H1 (cell line): ENCODE measurements around the gene KCND1.

Source experiments
- ATF3 ChIP-seq: IDR thresholded peaks from 2 replicates; pipeline ENCODE4 v1.6.1; 2011; ENCODE audit warnings: low read depth, mild to moderate bottlenecking, low read length; ENCODE audit not compliant: insufficient read depth
- BACH1 ChIP-seq: IDR thresholded peaks from 2 replicates; pipeline ENCODE4 v1.6.1; 2012; ENCODE audit warnings: low read length, improper control_type of control experiment
- CEBPB ChIP-seq: IDR thresholded peaks from 2 replicates; pipeline ENCODE4 v1.6.1; 2012; ENCODE audit warnings: low read depth, low read length
- EZH2 ChIP-seq: fragments of 200-600 bp; sonication (generic); IDR thresholded peaks from 2 replicates; pipeline ENCODE4 v1.7.1; 2012; ENCODE audit warnings: low read depth, mild to moderate bottlenecking, moderate library complexity, low read length, inconsistent platforms; ENCODE audit not compliant: severe bottlenecking
- JUND ChIP-seq: IDR thresholded peaks from 2 replicates; pipeline ENCODE4 v1.6.1; 2011; ENCODE audit warnings: mild to moderate bottlenecking, improper control_type of control experiment, low read length
- KDM1A ChIP-seq: fragments of 200-600, 300-600 bp; sonication (generic); IDR thresholded peaks from 2 replicates; pipeline ENCODE4 v1.7.1; 2016; ENCODE audit warnings: mild to moderate bottlenecking, low read length, borderline replicate concordance
- MAFK ChIP-seq: IDR thresholded peaks from 2 replicates; pipeline ENCODE4 v1.6.1; 2012; ENCODE audit warnings: low read depth, mild to moderate bottlenecking, improper control_type of control experiment, low read length
- MAX ChIP-seq: IDR thresholded peaks from 2 replicates; pipeline ENCODE4 v1.6.1; 2012; ENCODE audit warnings: inconsistent platforms
- POLR2A ChIP-seq, 2 experiments: IDR thresholded peaks; 1 replicate in 1 of 2; 2 replicates in 1 of 2; pipeline ENCODE4 v1.6.1; 2011; ENCODE audit warnings: low read depth in 2 of 2, low read length in 2 of 2, mild to moderate bottlenecking in 2 of 2; ENCODE audit errors: control extremely low read depth in 1 of 2
- POLR2AphosphoS5 ChIP-seq: IDR thresholded peaks from 2 replicates; pipeline ENCODE4 v1.6.1; 2011; ENCODE audit warnings: low read depth, low read length
- TBP ChIP-seq: IDR thresholded peaks from 2 replicates; pipeline ENCODE4 v1.6.1; 2011; ENCODE audit warnings: low read depth, low read length, improper control_type of control experiment
- ZNF274 ChIP-seq: IDR thresholded peaks from 2 replicates; pipeline ENCODE4 v1.7.0; 2012; ENCODE audit warnings: low read length, borderline replicate concordance; ENCODE audit errors: extremely low read depth
- TF ChIP-seq, protein P1 (sequence below), 3 experiments: IDR thresholded peaks; 1 replicate in 2 of 3; 2 replicates in 1 of 3; pipeline versions ENCODE4 v1.5.1 to v1.6.1; 2011; ENCODE audit warnings: low read length in 3 of 3, mild to moderate bottlenecking in 3 of 3, inconsistent platforms in 2 of 3, low read depth in 1 of 3, moderate library complexity in 1 of 3; ENCODE audit not compliant: insufficient read depth in 1 of 3; ENCODE audit errors: control extremely low read depth in 1 of 3

DNA sequence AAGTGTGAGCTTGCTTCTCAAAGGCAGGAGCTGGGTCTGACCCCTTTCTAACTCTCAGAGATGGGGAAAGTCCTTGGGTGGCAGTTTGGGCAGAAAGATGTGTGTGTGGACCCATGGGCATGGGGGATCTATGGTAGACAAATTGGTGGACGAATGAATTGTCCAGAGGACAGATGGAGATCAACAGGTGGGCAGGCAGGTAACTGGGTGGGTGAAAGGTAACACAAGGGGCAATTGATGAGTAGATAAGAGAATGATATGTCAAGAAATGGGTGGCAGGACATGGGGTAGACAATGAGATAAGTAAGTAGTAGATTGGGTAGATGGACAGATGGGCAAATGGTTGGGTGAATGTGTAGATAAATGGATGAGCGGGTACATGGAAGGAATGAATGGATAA is 2.9 kb upstream of the KCND1 start:
- TF ChIP-seq CEBPB (no peak), POLR2AphosphoS5 (no peak), JUND (no peak), MAX (no peak), POLR2A (IDR thresholded peaks at IDR 0.05; ENCODE audit: control extremely low read depth in 1 of 2, low read depth in 2 of 2, low read length in 2 of 2) (no peak), ATF3 (no peak), BACH1 (no peak), ZNF274 (no peak), TBP (no peak), EZH2 (no peak), KDM1A (no peak), MAFK (no peak)
- TF ChIP-seq, protein P1, sequence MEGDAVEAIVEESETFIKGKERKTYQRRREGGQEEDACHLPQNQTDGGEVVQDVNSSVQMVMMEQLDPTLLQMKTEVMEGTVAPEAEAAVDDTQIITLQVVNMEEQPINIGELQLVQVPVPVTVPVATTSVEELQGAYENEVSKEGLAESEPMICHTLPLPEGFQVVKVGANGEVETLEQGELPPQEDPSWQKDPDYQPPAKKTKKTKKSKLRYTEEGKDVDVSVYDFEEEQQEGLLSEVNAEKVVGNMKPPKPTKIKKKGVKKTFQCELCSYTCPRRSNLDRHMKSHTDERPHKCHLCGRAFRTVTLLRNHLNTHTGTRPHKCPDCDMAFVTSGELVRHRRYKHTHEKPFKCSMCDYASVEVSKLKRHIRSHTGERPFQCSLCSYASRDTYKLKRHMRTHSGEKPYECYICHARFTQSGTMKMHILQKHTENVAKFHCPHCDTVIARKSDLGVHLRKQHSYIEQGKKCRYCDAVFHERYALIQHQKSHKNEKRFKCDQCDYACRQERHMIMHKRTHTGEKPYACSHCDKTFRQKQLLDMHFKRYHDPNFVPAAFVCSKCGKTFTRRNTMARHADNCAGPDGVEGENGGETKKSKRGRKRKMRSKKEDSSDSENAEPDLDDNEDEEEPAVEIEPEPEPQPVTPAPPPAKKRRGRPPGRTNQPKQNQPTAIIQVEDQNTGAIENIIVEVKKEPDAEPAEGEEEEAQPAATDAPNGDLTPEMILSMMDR (IDR thresholded peaks at IDR 0.05; ENCODE audit: control extremely low read depth in 1 of 3, insufficient read depth in 1 of 3, low read depth in 1 of 3, low read length in 3 of 3) = no peak
